ENCODE data around the gene MTCL1.

The MTCL1 gene

DNA sequence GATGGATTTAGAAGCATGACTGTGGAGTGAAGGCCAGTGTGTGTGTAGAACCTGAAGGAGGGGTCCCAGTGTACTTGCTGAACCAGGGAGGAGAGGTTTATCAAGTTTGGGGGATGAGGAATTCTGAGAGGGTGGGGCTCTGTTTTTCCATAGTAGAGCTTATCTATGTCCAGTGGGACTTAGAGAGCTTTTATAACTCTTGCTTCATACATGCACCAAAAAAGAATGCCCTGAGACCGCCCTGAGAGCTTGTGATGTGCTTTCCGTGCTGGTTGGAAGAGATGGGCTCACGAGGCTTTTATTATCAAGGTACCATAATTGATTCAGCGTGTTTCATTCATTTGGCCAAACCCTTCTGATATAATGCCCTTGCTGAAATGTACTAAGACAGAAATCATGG, 100.2 kb downstream of the MTCL1 start:
- Histone ChIP-seq H3K36me3 (ENCODE audit: insufficient read depth, low read length) (peaks cover 49% of the 10 kb centered on the region), H3K27ac (ENCODE audit: low read depth, low read length) (no peak overlapping the region), H3K9me3 (ENCODE audit: insufficient read depth, low read depth, low read length) (no peaks in the 10 kb centered on the region), H3K27me3 (ENCODE audit: insufficient read depth, low read length) (no peaks in the 10 kb centered on the region), H3K9ac (ENCODE audit: low read depth, low read length) (no peak overlapping the region), H3K4me3 (ENCODE audit: low read length) (no peak overlapping the region), H3K4me1 (ENCODE audit: insufficient read depth, low read length) (peaks cover 19% of the 10 kb centered on the region)
- WGBS = 98% methylated on average over 4 of the region's 4 CpGs

GRCh38 chr18:8806100-8806797, 100.9 kb downstream of the MTCL1 start:
- Histone ChIP-seq H3K27me3 (ENCODE audit: insufficient read depth, low read length) (no peaks in the 10 kb centered on the region), H3K4me3 (ENCODE audit: low read length) (no peak overlapping the region), H3K4me1 (ENCODE audit: insufficient read depth, low read length) (peaks cover 12% of the 10 kb centered on the region), H3K27ac (ENCODE audit: low read depth, low read length) (no peak overlapping the region), H3K36me3 (ENCODE audit: insufficient read depth, low read length) (peaks cover 48% of the 10 kb centered on the region), H3K9me3 (ENCODE audit: insufficient read depth, low read depth, low read length) (no peaks in the 10 kb centered on the region), H3K9ac (ENCODE audit: low read depth, low read length) (no peak overlapping the region)
- WGBS = 95% methylated on average over 6 of the region's 6 CpGs

GRCh38 chr18:8806798-8807487, 101.6 kb downstream of the MTCL1 start:
- 96% methylated on average over 19 of the region's 19 CpGs for WGBS
- Histone ChIP-seq H3K9ac (ENCODE audit: low read depth, low read length) (no peak overlapping the region), H3K27ac (ENCODE audit: low read depth, low read length) (no peak overlapping the region), H3K4me1 (ENCODE audit: insufficient read depth, low read length) (peaks cover 5% of the 10 kb centered on the region; the same call in 1 of the 2 replicates), H3K4me3 (ENCODE audit: low read length) (no peak overlapping the region), H3K36me3 (ENCODE audit: insufficient read depth, low read length) (peaks cover 50% of the 10 kb centered on the region), H3K27me3 (ENCODE audit: insufficient read depth, low read length) (no peaks in the 10 kb centered on the region), H3K9me3 (ENCODE audit: insufficient read depth, low read depth, low read length) (no peaks in the 10 kb centered on the region)

DNA sequence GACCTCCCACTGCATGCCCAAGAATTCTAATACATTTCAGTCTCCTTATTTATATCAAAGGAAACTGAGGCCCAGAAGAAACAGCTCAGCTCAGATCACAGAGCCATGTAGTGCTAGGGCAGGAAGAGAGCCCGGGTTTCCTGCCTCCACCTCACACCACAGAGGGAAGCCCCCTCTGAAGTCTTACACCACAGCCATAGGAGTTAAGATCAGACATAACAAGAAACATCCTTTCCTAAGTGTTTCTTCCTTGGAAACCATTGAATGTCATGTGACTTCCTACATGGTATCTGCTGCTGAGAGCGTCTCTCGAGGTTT, 102.1 kb downstream of the MTCL1 start:
- H3K9me3 ChIP-seq (ENCODE audit: insufficient read depth, low read depth, low read length) = no peaks in the 10 kb centered on the region
- peaks cover 3% of the 10 kb centered on the region; the same call in 1 of the 2 replicates for H3K4me1 ChIP-seq (ENCODE audit: insufficient read depth, low read length)
- H3K9ac ChIP-seq (ENCODE audit: low read depth, low read length) = no peak overlapping the region
- peaks cover 55% of the 10 kb centered on the region for H3K36me3 ChIP-seq (ENCODE audit: insufficient read depth, low read length)
- no peaks in the 10 kb centered on the region for H3K27me3 ChIP-seq (ENCODE audit: insufficient read depth, low read length)
- WGBS = 94% methylated on average over 3 of the region's 3 CpGs
- H3K4me3 ChIP-seq (ENCODE audit: low read length) = no peak overlapping the region
- H3K27ac ChIP-seq (ENCODE audit: low read depth, low read length) = no peak overlapping the region

DNA sequence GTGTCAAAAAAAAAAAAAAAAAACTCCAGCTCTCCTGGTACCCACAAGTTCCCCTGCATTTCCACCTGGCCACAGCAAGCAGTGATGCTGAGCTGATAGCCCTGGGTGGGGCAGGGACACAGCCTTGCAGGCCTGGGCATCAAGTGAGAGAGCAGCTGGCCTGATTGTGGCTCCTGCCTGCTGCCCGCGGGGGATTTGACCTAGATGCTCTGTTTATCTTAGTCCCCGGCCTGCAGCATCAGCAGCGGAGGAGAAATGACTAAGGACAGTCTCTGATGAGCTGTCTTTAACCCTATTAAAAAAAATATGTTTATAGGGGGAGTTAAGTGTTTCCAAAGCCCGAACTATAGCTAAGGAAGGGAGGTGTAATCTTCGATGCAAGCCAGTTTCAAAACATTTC, 102.6 kb downstream of the MTCL1 start:
- H3K4me3 ChIP-seq (ENCODE audit: low read length) = no peak overlapping the region
- peaks cover 60% of the 10 kb centered on the region for H3K36me3 ChIP-seq (ENCODE audit: insufficient read depth, low read length)

DNA sequence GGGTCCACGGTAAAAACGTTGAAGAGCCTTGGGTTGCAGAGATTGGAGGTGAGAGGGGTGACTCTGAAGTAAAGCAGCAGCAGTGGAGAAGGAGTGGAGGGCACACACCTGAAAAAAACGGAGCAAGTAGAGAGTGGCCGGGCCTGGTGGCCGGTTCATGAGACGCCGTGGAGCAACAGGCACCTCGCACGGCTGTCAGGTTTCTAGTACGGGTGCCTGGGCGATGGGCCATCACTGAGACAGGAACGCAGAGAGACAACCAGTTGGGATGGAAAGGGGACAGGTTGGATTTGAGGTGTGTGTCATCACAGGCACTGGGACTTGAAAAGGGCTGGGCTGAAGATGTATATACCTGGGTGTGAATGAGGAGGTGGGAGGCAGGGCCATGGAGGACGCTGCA, 104.2 kb downstream of the MTCL1 start:
- Histone ChIP-seq H3K9me3 (ENCODE audit: insufficient read depth, low read depth, low read length) (no peaks in the 10 kb centered on the region), H3K4me3 (ENCODE audit: low read length) (no peak overlapping the region), H3K9ac (ENCODE audit: low read depth, low read length) (no peak overlapping the region), H3K4me1 (ENCODE audit: insufficient read depth, low read length) (no peaks in the 10 kb centered on the region), H3K27me3 (ENCODE audit: insufficient read depth, low read length) (no peaks in the 10 kb centered on the region), H3K36me3 (ENCODE audit: insufficient read depth, low read length) (peaks cover 74% of the 10 kb centered on the region), H3K27ac (ENCODE audit: low read depth, low read length) (no peak overlapping the region)
- WGBS = 95% methylated on average over 13 of the region's 13 CpGs

More for the DNA sequence above, 102.6 kb downstream of the MTCL1 start:
- Histone ChIP-seq H3K27ac (ENCODE audit: low read depth, low read length) (no peak overlapping the region), H3K27me3 (ENCODE audit: insufficient read depth, low read length) (no peaks in the 10 kb centered on the region), H3K9me3 (ENCODE audit: insufficient read depth, low read depth, low read length) (no peaks in the 10 kb centered on the region), H3K4me1 (ENCODE audit: insufficient read depth, low read length) (no peaks in the 10 kb centered on the region), H3K9ac (ENCODE audit: low read depth, low read length) (no peak overlapping the region)
- WGBS = 91% methylated on average over 6 of the region's 6 CpGs

DNA sequence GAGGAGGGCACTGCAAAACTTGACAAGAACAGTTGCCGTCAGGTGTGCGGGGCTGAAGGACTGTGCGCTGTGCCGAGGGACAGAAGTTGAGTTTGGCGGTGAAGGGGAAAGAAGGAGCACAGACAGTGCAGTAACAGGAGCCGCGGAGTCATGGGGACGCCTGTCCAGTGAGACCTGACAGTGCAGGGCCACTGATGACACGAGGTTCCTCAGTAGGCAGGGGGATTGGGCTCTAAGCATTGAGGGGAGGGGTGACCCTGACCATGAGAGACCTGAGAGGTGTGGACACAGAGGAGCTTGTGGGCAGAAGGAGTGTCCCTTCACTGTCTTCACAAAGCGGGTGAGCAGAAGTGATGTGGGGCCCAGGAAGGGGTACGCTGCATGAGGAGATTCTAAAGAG, 104.8 kb downstream of the MTCL1 start:
- Histone ChIP-seq H3K9ac (ENCODE audit: low read depth, low read length) (no peak overlapping the region), H3K4me3 (ENCODE audit: low read length) (no peak overlapping the region), H3K9me3 (ENCODE audit: insufficient read depth, low read depth, low read length) (no peaks in the 10 kb centered on the region), H3K4me1 (ENCODE audit: insufficient read depth, low read length) (no peaks in the 10 kb centered on the region), H3K27ac (ENCODE audit: low read depth, low read length) (no peak overlapping the region), H3K36me3 (ENCODE audit: insufficient read depth, low read length) (peaks cover 77% of the 10 kb centered on the region), H3K27me3 (ENCODE audit: insufficient read depth, low read length) (no peaks in the 10 kb centered on the region)
- 95% methylated on average over 11 of the region's 11 CpGs for WGBS

DNA sequence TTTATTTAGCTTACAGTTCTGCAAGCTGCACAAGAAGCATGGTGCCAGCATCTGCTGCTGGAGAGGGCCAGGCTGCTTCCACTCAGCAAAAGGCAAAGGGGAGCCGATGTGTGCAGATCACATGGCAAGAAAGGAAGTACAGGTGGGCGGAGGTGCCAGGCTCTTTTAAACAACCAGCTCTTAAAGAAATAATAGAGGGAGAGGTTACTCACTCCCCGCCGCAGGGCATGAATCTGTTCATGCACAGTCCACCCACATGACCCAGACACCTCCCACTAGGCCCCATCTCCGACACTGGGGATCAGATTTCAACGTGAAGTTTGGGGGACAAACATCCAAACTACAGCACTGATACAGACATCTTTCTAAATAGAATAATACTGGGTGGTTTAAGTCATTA, 105.8 kb downstream of the MTCL1 start:
- WGBS = 92% methylated on average over 6 of the region's 6 CpGs
- Histone ChIP-seq H3K27me3 (ENCODE audit: insufficient read depth, low read length) (no peaks in the 10 kb centered on the region), H3K9me3 (ENCODE audit: insufficient read depth, low read depth, low read length) (no peaks in the 10 kb centered on the region), H3K4me3 (ENCODE audit: low read length) (no peak overlapping the region), H3K36me3 (ENCODE audit: insufficient read depth, low read length) (peaks cover 80% of the 10 kb centered on the region), H3K4me1 (ENCODE audit: insufficient read depth, low read length) (no peaks in the 10 kb centered on the region), H3K27ac (ENCODE audit: low read depth, low read length) (no peak overlapping the region), H3K9ac (ENCODE audit: low read depth, low read length) (no peak overlapping the region)

- H3K4me3 ChIP-seq (ENCODE audit: low read length) = no peak overlapping the region
- no peaks in the 10 kb centered on the region for H3K4me1 ChIP-seq (ENCODE audit: insufficient read depth, low read length)
- no peaks in the 10 kb centered on the region for H3K27me3 ChIP-seq (ENCODE audit: insufficient read depth, low read length)
- H3K36me3 ChIP-seq (ENCODE audit: insufficient read depth, low read length) = peaks cover 78% of the 10 kb centered on the region
- no peaks in the 10 kb centered on the region for H3K9me3 ChIP-seq (ENCODE audit: insufficient read depth, low read depth, low read length)
- 93% methylated on average over 4 of the region's 4 CpGs for WGBS
- H3K9ac ChIP-seq (ENCODE audit: low read depth, low read length) = no peak overlapping the region
- H3K27ac ChIP-seq (ENCODE audit: low read depth, low read length) = no peak overlapping the region
Measured at GRCh38 chr18:8812631-8813030, 107.3 kb downstream of the MTCL1 start.

DNA sequence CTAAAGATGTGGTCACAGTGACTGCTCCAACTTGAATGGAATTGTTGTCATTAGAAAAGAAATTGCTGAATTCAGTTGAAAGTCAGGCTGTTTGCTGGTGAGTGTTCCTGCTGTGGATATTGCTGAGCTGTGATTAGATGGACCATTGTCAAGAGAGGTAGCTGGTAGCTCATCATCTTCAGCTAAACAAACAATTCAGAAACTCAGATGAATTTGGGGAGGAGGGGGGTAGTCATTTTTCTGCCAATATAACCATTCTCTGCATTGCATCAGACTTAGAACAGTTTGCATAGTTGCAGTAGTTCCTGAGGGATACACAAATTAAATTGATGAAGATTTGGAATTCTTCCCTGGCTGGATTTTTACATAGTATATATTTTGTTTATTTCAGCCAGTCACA, 108.3 kb downstream of the MTCL1 start:
- no peaks in the 10 kb centered on the region for H3K4me1 ChIP-seq (ENCODE audit: insufficient read depth, low read length)
- no peak overlapping the region for H3K4me3 ChIP-seq (ENCODE audit: low read length)
- H3K27ac ChIP-seq (ENCODE audit: low read depth, low read length) = no peak overlapping the region
- peaks cover 80% of the 10 kb centered on the region for H3K36me3 ChIP-seq (ENCODE audit: insufficient read depth, low read length)
- no peaks in the 10 kb centered on the region for H3K27me3 ChIP-seq (ENCODE audit: insufficient read depth, low read length)
- no peak overlapping the region for H3K9ac ChIP-seq (ENCODE audit: low read depth, low read length)
- no peaks in the 10 kb centered on the region for H3K9me3 ChIP-seq (ENCODE audit: insufficient read depth, low read depth, low read length)

DNA sequence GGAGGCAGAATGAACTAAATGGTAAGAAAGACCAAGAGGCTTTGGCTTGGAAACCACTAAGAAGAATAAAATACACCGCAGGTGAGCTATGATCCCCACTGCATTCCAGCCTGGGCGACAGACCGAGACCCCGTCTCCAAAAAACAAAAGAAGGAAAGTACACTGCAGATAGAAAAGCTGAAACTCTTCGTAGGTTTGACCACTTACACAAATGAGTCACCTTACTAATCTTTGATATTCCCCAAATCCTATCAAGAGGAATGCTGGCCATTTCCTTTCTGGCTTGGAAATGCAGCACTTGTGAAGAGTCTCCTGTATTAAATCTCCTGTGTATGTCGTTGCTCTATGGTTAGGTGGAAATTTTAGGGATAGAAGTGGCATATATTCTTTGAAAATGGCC, 108.8 kb downstream of the MTCL1 start:
- WGBS = 95% methylated on average over 6 of the region's 6 CpGs
- H3K36me3 ChIP-seq (ENCODE audit: insufficient read depth, low read length) = peaks cover 79% of the 10 kb centered on the region
- H3K4me3 ChIP-seq (ENCODE audit: low read length) = no peak overlapping the region
- no peaks in the 10 kb centered on the region for H3K4me1 ChIP-seq (ENCODE audit: insufficient read depth, low read length)
- no peaks in the 10 kb centered on the region for H3K27me3 ChIP-seq (ENCODE audit: insufficient read depth, low read length)
- no peak overlapping the region for H3K27ac ChIP-seq (ENCODE audit: low read depth, low read length)
- no peak overlapping the region for H3K9ac ChIP-seq (ENCODE audit: low read depth, low read length)
- no peaks in the 10 kb centered on the region for H3K9me3 ChIP-seq (ENCODE audit: insufficient read depth, low read depth, low read length)
